OCI-LY7 (cell line): ENCODE results near the gene GLS2. TPM values are rescaled to one million over a fixed set of nuclear protein-coding genes. Genes with fewer than 3 reads are reported as not detected.

ENCODE experiments used
- BruUV-seq: library from RNA; stranded (reverse); fragments of 400-500 nt; replicated peaks from 2 replicates; lab custom pipeline; 2021; lab: Mats Ljungman, UMichigan
- CTCF ChIA-PET: fragments of 300-600 bp; sonication (Branson Sonifier 250); formaldehyde crosslinking; loops from one replicate; lab custom pipeline; 2022; ENCODE audit warnings: antibody characterized with exemption; ENCODE audit not compliant: unreplicated experiment; lab: Charles Lee
- POLR2A ChIA-PET: fragments of 300-600 bp; sonication (Branson Sonifier 250); formaldehyde crosslinking; loops from one replicate; lab custom pipeline; 2022; ENCODE audit warnings: antibody characterized with exemption; lab: Charles Lee
- DNase-seq: peaks from one replicate; pipeline ENCODE4 v3.0.0-alpha.2; 2015; ENCODE audit warnings: low spot score
- H2AFZ ChIP-seq: fragments of 200-600 bp; sonication (generic), shearing (Covaris generic); 2 replicates; pipeline ENCODE4 v1.6.1; 2014; ENCODE audit warnings: mild to moderate bottlenecking, antibody characterized with exemption, low read length, moderate library complexity
- H3K27ac ChIP-seq: fragments of 200-600 bp; sonication (generic); 2 replicates; pipeline ENCODE4 v1.5.1; 2014; ENCODE audit warnings: mixed run types, low read depth, mild to moderate bottlenecking, moderate library complexity, low read length, inconsistent platforms; ENCODE audit not compliant: poor library complexity, severe bottlenecking
- H3K36me3 ChIP-seq: fragments of 200-600 bp; sonication (generic); 2 replicates; pipeline ENCODE4 v1.6.1; 2014; ENCODE audit warnings: mild to moderate bottlenecking, antibody characterized with exemption, low read length, moderate library complexity, mixed read lengths; ENCODE audit not compliant: insufficient read depth
- H3K4me1 ChIP-seq: fragments of 200-600 bp; sonication (generic); 2 replicates; pipeline ENCODE4 v1.5.1; 2014; ENCODE audit warnings: mild to moderate bottlenecking, low read length; ENCODE audit not compliant: insufficient read depth, poor library complexity, severe bottlenecking
- H3K4me2 ChIP-seq: fragments of 200-600 bp; sonication (generic); 2 replicates; pipeline ENCODE4 v1.6.1; 2014; ENCODE audit warnings: mild to moderate bottlenecking, low read length
- H3K4me3 ChIP-seq: fragments of 200-600 bp; sonication (generic); 2 replicates; pipeline ENCODE4 v1.5.1; 2014; ENCODE audit warnings: mild to moderate bottlenecking, low read depth, low read length; ENCODE audit not compliant: poor library complexity, severe bottlenecking
- H3K79me2 ChIP-seq: fragments of 200-600 bp; sonication (generic); 2 replicates; pipeline ENCODE4 v1.6.1; 2016; ENCODE audit warnings: low read depth, mild to moderate bottlenecking, low read length, moderate library complexity, mixed read lengths; ENCODE audit not compliant: insufficient read depth
- H3K9me2 ChIP-seq: fragments of 200-600 bp; sonication (generic); 2 replicates; pipeline ENCODE4 v1.6.1; 2016; ENCODE audit warnings: mild to moderate bottlenecking, low read length, mixed read lengths; ENCODE audit not compliant: insufficient read depth
- H3K9me3 ChIP-seq: fragments of 200-600 bp; sonication (generic); 2 replicates; pipeline ENCODE4 v1.6.1; 2014; ENCODE audit warnings: mild to moderate bottlenecking, mixed run types, low read length, mixed read lengths
- H4K20me1 ChIP-seq: fragments of 200-600 bp; sonication (generic); 2 replicates; pipeline ENCODE4 v1.6.1; 2014; ENCODE audit warnings: mild to moderate bottlenecking, antibody characterized with exemption, low read length, moderate library complexity, mixed read lengths; ENCODE audit not compliant: insufficient read depth
- CTCF ChIP-seq: fragments of 200-600 bp; sonication (generic); conservative IDR thresholded peaks from 2 replicates; pipeline ENCODE4 v1.5.1; 2014; ENCODE audit warnings: mild to moderate bottlenecking, antibody characterized with exemption, low read length, moderate library complexity, mixed read lengths
- EZH2phosphoT487 ChIP-seq: fragments of 200-600 bp; sonication (generic); IDR thresholded peaks from 2 replicates; pipeline ENCODE4 v1.6.1; 2018; ENCODE audit warnings: low read depth, borderline replicate concordance, mild to moderate bottlenecking, mixed run types, antibody characterized with exemption, low read length, moderate library complexity, mixed read lengths
- intact Hi-C: fragments of 100-400 bp; cut with micrococcal nuclease; formaldehyde crosslinking; loops from one replicate; pipeline ENCODE4 v1.10.0; 2022; ENCODE audit not compliant: unreplicated experiment
- total RNA-seq, 2 experiments: library from RNA; depleted of rRNA in 1 of 2; stranded (reverse); fragments of >200 nt in 1 of 2; shearing (Covaris generic) in 1 of 2; gene quantifications; 2 replicates each; pipeline ENCODE4 v1.2.3, GENCODE V29; 2014 to 2022

Gene GLS2
- total RNA-seq, 2 experiments from 2014 or later, result not detected

- Histone ChIP-seq H3K9me2 (no peaks in the 10 kb centered on the region), H3K36me3 (no peaks in the 10 kb centered on the region), H3K27ac (no peak overlapping the region), H3K79me2 (no peaks in the 10 kb centered on the region), H3K4me2 (no peak overlapping the region), H2AFZ (no peak overlapping the region), H4K20me1 (no peaks in the 10 kb centered on the region), H3K4me1 (peaks cover 39% of the 10 kb centered on the region), H3K9me3 (no peaks in the 10 kb centered on the region), H3K4me3 (no peak overlapping the region)
- intact Hi-C loops, result no loop called here
- DNase-seq, result no peak
- BruUV-seq, result no TSS peak
- POLR2A ChIA-PET, result interaction anchor here (0.7 to 7.4 kb wide), 5 partner anchors 9 to 237 kb away, joined by 4 to 98 read pairs (median 31); partner anchors contain the start of genes CNPY2, IL23A, PAN2 and TIMELESS
- CTCF ChIA-PET, result interaction anchor here (2.6 kb wide), 1 partner anchor 8 kb away, joined by 10 read pairs; the partner anchor contains the start of gene TIMELESS
- TF ChIP-seq EZH2phosphoT487 (no peak), CTCF (no peak)
Observed at GRCh38 chr12:56457817-56458216, 30.1 kb downstream of the GLS2 start.

GRCh38 chr12:56454557-56454956 lies 33.4 kb downstream of the GLS2 start, which contains the start of gene MIP:
Gene MIP, minus strand, starts transcription at chr12:56454657. Its CDS starts 44 bp downstream, at chr12:56454613.
- intact Hi-C loops, result no loop called here
- H2AFZ ChIP-seq, result no peak within 1 kb of the TSS
- POLR2A ChIA-PET, result interaction anchor here (0.6 to 0.8 kb wide), 2 partner anchors 25 to 487 kb away, joined by 3 to 4 read pairs; no protein-coding TSS in a partner anchor

More at GRCh38 chr12:56454557-56454956, 33.4 kb downstream of the GLS2 start, which contains the start of gene MIP:
- CTCF ChIA-PET, result no interaction called here
- Histone ChIP-seq H3K4me1 (peaks cover 24% of the 10 kb centered on the region), H3K4me3 (no peak within 1 kb of the TSS), H3K9me2 (no peaks in the 10 kb centered on the region), H3K79me2 (no peaks in the 10 kb centered on the region), H4K20me1 (no peaks in the 10 kb centered on the region), H3K36me3 (no peaks in the 10 kb centered on the region), H3K27ac (no peak within 1 kb of the TSS), H3K4me2 (no peak within 1 kb of the TSS), H3K9me3 (no peaks in the 10 kb centered on the region)
- no peak for DNase-seq
- no TSS peak for BruUV-seq
- TF ChIP-seq EZH2phosphoT487 (no peak), CTCF (no peak)
